Tibial artery (tissue), 4 donors: ENCODE measurements around the gene NIFK.

Source experiments
- DNase-seq, 2 donors: peaks; one replicate each; pipeline ENCODE4 v3.0.0-alpha.2; 2019
- H3K27ac ChIP-seq, 2 donors: fragments of 200-600 bp; sonication (generic) in 1 of 2; 1 replicate in 1 of 2; 2 replicates in 1 of 2; pipeline ENCODE4 v1.5.1; 2018 to 2019; ENCODE audit warnings: mild to moderate bottlenecking in 1 of 2
- H3K27me3 ChIP-seq, 2 donors: fragments of 200-600 bp; sonication (generic) in 1 of 2; one replicate each; pipeline versions ENCODE4 v1.5.1 to v1.6.0; 2016 to 2019
- H3K36me3 ChIP-seq, 3 donors: fragments of 200-600 bp; sonication (generic) in 2 of 3; one replicate each; pipeline ENCODE4 v1.5.1; 2016 to 2019; ENCODE audit warnings: mild to moderate bottlenecking in 2 of 3
- H3K4me1 ChIP-seq, 4 donors: fragments of 200-600 bp; sonication (generic) in 2 of 4; 1 replicate in 3 of 4; 2 replicates in 1 of 4; pipeline ENCODE4 v1.5.1; 2016 to 2019
- H3K4me3 ChIP-seq, 2 donors: fragments of 200-600 bp; sonication (generic) in 1 of 2; 1 replicate in 1 of 2; 2 replicates in 1 of 2; pipeline ENCODE4 v1.5.1; 2018 to 2019; ENCODE audit warnings: mild to moderate bottlenecking in 2 of 2
- H3K9me3 ChIP-seq, 3 donors: fragments of 200-600 bp; sonication (generic) in 1 of 3; one replicate each; pipeline ENCODE4 v1.5.1; 2016 to 2019
- intact Hi-C: fragments of 100-400 bp; cut with DNase I; formaldehyde crosslinking; loops from one replicate; pipeline ENCODE4 v1.15.0; 2023; ENCODE audit warnings: low total_unique reads
- TF ChIP-seq, protein P1 (sequence below), 2 experiments: fragments of 200-600 bp in 1 of 2; fragments of 450-650 bp in 1 of 2; IDR thresholded peaks; one replicate each; pipeline ENCODE4 v1.5.1; 2017 to 2019; ENCODE audit warnings: antibody characterized with exemption in 2 of 2, mild to moderate bottlenecking in 1 of 2, moderate library complexity in 1 of 2

NIFK gene

GRCh38 chr2:121776361-121776760 is 39.7 kb upstream of the NIFK start:
- TF ChIP-seq, protein P1, sequence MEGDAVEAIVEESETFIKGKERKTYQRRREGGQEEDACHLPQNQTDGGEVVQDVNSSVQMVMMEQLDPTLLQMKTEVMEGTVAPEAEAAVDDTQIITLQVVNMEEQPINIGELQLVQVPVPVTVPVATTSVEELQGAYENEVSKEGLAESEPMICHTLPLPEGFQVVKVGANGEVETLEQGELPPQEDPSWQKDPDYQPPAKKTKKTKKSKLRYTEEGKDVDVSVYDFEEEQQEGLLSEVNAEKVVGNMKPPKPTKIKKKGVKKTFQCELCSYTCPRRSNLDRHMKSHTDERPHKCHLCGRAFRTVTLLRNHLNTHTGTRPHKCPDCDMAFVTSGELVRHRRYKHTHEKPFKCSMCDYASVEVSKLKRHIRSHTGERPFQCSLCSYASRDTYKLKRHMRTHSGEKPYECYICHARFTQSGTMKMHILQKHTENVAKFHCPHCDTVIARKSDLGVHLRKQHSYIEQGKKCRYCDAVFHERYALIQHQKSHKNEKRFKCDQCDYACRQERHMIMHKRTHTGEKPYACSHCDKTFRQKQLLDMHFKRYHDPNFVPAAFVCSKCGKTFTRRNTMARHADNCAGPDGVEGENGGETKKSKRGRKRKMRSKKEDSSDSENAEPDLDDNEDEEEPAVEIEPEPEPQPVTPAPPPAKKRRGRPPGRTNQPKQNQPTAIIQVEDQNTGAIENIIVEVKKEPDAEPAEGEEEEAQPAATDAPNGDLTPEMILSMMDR (IDR thresholded peaks at IDR 0.05) = no peak
- H3K36me3 ChIP-seq = no peaks in the 10 kb centered on the region
- H3K27ac ChIP-seq = no peak overlapping the region
- no peaks in the 10 kb centered on the region for H3K27me3 ChIP-seq
- H3K9me3 ChIP-seq = no peaks in the 10 kb centered on the region
- no peak overlapping the region for H3K4me3 ChIP-seq
- H3K4me1 ChIP-seq = no peaks in the 10 kb centered on the region
- no peak for DNase-seq
- intact Hi-C loops = no loop called here

- Histone ChIP-seq H3K36me3 (peaks cover 0 to 12% (median 3%) of the 10 kb centered on the region in 3 donors), H3K4me3 (no peak overlapping the region), H3K4me1 (no peaks in the 10 kb centered on the region), H3K27me3 (no peaks in the 10 kb centered on the region), H3K27ac (no peak overlapping the region), H3K9me3 (no peaks in the 10 kb centered on the region)
- TF ChIP-seq, protein P1 (IDR thresholded peaks at IDR 0.05) = no peak
- DNase-seq = no peak
- intact Hi-C loops = no loop called here
Observed at GRCh38 chr2:121774235-121774634, 37.6 kb upstream of the NIFK start.

DNA sequence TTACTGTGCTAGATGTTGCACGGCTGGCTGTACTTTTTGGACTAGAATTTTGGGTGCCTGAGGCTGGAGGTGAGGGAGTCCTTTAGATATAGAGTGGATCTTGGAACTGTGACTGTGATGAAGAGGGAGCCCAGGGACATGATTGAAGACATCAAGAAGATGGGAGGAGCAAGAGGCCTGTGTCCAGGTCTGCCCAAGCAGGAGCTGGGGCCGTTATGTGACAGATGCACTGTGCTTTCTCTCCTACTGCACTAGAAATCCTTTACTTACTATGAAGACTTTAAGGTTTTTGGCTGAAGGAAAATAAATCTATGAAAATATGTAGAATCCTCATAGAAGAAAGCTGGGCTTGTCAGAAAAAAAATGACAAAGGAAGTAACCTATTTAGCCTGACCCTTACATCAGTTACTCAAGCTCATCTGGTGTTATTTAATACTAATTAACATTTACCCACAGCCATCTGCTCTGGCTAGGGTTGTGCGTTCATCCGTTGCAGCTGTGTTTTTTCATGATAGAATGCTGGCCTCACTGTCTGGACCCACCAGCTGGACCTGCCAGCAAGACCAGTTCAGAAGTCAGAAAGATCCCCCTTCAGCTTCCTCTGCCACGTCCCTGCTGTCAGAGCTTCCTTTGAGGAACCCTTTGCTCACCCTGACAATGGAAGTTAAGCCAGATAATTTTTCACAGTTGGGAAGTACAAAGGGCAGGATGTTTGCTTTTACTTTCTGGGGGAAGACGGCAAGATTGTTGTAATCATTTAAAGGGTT is 35.5 kb upstream of the NIFK start:
- Histone ChIP-seq H3K4me3 (no peak overlapping the region), H3K27ac (no peak overlapping the region), H3K27me3 (no peaks in the 10 kb centered on the region), H3K36me3 (peaks cover 14 to 22% (median 22%) of the 10 kb centered on the region in 3 donors), H3K9me3 (no peaks in the 10 kb centered on the region), H3K4me1 (no peaks in the 10 kb centered on the region)
- DNase-seq = no peak
- TF ChIP-seq, protein P1 (IDR thresholded peaks at IDR 0.05) = no peak
- intact Hi-C loops = no loop called here

- no peaks in the 10 kb centered on the region for H3K27me3 ChIP-seq
- TF ChIP-seq, protein P1 (IDR thresholded peaks at IDR 0.05) = no peak
- intact Hi-C loops = no loop called here
- no peak for DNase-seq
- H3K4me3 ChIP-seq = no peak overlapping the region
- peaks cover 53 to 62% (median 60%) of the 10 kb centered on the region in 3 donors for H3K36me3 ChIP-seq
- H3K4me1 ChIP-seq = no peaks in the 10 kb centered on the region
- no peaks in the 10 kb centered on the region for H3K9me3 ChIP-seq
- no peak overlapping the region for H3K27ac ChIP-seq
Observed at GRCh38 chr2:121768143-121768755, 31.6 kb upstream of the NIFK start.

DNA sequence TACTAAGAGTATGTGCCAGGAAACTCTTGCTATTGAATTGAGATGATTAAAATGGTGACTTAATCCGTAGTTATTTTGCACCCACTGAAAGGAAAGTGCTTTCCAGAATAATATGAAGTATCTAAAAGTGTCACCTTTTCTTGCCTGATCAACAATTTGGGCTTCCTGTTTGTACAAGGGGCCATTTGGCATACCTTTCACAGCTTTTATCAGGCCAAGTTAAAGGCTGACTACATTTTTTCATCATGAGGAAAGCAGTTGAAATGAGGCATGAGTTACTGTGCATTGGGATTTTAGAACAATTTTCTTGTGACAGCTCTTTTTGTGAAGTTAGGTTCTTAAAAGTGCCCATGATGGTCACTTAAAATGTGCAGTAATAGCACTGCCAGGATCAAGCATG is 29.9 kb upstream of the NIFK start:
- no peaks in the 10 kb centered on the region for H3K9me3 ChIP-seq
- H3K36me3 ChIP-seq = peaks cover 69 to 78% (median 77%) of the 10 kb centered on the region in 3 donors
- H3K4me1 ChIP-seq = no peaks in the 10 kb centered on the region
- intact Hi-C loops = no loop called here
- no peaks in the 10 kb centered on the region for H3K27me3 ChIP-seq
- no peak overlapping the region for H3K4me3 ChIP-seq
- H3K27ac ChIP-seq = no peak overlapping the region
- TF ChIP-seq, protein P1 (IDR thresholded peaks at IDR 0.05) = no peak
- no peak for DNase-seq
